HG03039 (cell line): Measurements from ENCODE around the gene ZNF22.

Source experiments
- ATAC-seq: cut with Tn5 transposase; IDR thresholded peaks from one replicate; pipeline ENCODE4 v1.9.1; 2021; ENCODE audit warnings: mild to moderate bottlenecking, moderate library complexity; ENCODE audit not compliant: unreplicated experiment

ZNF22 gene

DNA sequence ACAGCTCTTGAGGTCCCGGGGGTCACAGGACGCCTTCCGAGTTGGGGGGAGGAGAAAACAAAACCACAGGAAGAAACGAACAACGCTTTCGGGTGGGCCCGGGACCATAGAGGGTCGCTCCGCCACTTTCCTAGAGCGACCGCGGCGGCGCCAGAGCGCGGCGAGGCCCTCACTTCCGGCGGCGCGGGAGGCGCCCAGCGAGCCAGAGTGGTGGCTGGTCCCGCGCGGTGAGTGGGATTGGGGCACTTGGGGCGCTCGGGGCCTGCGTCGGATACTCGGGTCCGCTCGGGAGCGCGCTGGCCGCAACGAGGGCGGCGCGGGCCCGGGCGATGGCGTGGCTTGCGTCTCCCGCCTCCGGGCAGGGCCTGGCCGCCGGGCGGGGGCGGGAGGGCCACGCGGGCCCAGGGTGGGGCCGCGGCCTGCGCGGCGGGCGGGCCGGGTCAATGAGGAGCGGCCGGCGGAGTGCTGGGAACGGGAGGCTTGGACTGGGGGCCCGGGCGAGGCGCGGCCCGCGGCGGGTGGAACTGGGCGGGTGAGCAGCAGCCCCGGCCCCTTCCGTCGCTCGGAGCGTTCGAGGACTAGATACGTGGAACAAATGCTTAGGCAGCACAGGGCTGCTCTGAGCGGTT, at the start of gene ZNF22:
Gene ZNF22, plus strand, starts transcription at position 172 of the 629 bp plus-strand sequence. CDS start 2,446 bp downstream, outside the sequence.
- ATAC-seq: peak; percentile 75

DNA sequence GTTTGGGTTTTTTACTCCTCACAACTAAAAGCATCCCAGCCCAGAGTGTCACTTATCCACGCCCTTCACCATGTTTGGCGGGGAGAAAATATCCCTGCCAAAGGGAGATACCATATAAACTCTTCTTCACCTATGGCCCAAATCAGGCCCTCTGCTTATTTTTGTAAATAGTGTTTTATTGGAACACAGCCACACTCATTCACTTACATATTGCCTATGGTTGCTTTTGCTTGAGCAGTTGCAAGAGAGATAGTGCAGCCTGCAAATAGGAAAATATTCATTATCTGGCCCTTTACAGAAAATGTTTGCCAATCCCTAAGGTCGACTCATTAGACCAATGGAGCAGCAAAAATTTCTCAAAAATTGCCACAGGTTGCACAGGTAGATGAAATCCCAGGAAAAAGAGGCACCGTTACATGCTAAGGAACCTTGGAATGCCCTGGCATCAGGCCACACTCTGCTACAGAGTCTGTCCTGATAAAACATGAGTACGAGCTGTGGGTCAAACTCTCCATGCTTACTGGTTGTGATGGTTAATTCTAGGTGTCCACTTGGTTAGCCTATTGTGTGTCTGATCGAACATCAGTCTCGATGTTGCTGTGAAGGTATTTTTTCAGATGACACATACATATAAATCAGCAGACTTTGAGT, 49.0 kb upstream of the ZNF22 start:
- no peak for ATAC-seq

DNA sequence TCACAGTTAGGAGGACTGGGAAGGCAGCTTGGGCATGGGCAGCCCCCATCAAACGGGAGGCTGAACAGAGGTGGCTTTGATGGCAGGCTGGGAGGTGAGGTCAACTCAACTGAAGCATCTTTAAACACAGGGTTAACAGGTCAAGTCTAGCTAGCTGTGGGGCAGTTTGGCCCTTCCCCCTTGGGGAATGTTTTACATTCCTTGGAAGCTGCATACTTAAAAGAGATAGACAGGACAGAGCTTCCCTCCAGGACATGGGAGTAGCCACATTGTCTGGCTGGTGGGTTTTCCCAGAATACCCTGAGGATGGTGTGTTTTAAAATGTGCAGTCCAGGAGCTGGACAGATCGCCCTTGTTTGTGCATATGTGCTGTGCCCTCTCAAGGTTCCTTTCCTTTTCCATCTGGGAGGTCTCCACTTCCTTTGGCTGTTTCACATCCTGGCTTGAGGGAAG, 47.9 kb upstream of the ZNF22 start:
- ATAC-seq: no peak

DNA sequence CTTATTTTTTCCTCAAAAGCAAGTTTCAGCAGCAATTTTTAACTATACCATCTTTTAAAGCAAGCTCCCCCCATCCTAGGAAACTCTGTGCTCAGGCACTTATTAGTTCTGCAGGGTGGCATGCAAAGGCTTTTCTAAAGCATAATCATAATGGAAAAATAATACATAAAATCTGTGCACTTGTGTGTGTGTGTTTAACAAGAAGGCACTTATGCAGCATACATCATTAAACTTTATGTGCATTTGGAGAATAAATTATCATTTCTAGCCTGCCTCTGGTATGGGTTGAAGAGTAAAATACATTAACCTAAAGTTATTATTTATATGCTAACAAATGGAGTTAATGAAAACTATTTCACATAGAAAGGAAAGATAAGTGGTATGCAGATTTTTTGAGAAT, 46.7 kb upstream of the ZNF22 start:
- ATAC-seq: no peak

DNA sequence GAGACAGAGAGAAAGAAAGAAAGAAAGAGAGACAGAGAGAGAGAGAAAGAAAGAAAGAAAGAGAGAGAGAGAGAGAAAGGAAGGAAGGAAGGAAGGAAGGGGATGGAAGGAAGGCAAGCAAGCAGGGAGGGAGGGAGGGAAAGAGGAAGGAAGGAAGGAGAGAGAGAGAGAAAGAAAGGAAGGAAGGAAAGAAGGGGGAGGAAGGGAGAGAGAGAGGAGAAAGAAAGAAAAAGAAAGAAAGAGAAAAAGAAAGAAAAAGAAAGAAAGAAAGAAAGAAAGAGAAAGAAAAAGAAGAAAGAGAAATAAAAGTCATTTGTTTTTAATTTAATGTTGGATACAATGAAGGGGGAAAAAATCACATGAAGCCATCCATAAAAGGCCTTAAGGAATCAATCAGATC, 45.8 kb upstream of the ZNF22 start:
- no peak for ATAC-seq

DNA sequence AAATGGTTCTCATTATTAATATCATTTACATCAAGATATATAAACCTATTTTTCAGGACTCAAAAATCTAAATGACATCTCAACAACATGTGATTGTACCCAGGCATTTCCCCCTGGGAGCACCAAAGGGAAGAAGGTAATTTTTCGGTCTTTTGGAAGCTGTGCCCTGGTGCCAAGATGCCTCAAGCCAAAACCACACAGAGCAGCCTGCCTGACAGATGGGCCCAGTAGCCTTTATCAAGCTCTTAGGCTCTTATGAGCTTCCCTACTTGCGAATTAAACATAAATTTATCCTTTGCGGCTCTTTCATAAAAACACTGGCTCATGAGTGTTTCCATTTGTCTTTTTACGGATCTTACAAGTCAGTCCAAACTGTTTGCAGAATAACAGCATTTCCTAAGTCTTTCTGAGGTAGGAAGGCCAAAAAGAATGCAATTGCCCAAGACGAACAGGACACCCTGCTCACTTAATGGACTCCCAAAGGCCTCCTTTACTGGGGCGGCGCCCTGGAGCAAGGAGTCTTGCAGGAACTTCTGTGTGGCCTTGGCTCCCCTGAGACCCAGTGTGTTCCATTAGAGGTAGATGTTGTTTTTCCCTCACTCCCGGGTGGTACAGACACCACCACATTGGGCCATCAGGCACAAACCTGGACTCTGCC, 45.2 kb upstream of the ZNF22 start:
- no peak for ATAC-seq

DNA sequence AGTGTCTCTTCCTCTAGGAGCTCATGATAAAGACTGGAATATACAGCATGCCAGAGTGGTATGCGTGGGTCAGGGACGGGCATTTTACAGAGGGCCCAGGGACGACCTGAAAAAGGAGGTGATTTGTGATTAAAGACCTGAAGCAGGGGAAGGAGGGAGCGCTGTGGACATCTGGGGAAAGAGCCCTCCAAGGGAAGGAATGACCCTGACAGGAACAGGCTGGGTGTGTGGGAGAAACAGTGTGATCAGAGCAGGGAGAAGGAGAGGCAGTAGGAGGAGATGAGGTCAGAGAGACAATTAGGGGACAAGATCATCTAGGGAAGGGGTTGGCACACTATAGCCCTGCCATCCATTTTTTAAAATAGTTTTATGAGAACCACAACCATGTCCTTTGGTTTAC, 44.5 kb upstream of the ZNF22 start:
- ATAC-seq: no peak

DNA sequence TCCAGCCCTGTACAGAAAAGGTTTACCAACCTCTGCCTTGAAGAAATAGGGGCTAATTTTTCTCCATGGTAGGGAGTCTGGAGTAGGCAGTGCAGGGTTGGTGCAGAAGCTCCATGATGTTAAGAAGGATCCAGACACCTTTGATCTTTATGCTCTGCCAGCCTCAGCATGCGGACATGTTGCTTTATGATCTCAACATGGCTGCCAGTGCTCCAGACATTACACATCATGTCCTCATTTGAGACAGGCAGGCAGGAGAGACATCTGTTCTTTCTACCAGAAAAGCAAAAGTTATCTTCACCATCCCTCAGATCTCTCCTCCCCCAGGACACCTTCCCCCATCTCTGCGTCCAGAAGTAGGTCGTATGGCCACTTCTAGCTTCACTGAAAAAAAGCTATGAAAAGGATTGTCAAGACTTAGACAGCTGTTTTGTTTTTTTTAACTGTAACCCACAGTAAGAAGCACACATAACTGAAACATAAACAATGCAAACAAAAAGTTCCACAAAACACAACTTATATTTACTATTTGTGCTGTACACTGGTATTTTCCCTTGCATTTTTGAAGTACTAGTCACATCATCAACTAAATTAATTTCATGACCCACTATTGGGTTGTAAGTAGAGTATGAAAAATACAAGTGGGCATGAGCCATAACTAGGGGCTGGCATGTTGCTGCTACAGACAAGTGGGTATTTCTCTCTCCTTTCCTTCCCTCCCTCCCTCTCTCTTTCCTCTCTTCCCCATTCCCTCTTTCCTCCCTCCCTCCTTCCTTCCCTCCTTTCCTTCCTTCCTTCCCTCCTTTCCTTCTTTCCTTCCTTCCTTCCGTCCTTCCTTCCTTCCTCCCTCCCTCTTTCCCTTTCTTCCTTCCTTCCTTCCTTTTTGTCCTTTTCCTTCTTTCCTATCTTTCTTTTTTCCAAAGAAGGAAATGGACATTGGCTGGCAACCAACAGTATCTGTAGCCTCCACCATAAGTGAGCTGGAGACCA, 43.7 kb upstream of the ZNF22 start:
- ATAC-seq: no peak

DNA sequence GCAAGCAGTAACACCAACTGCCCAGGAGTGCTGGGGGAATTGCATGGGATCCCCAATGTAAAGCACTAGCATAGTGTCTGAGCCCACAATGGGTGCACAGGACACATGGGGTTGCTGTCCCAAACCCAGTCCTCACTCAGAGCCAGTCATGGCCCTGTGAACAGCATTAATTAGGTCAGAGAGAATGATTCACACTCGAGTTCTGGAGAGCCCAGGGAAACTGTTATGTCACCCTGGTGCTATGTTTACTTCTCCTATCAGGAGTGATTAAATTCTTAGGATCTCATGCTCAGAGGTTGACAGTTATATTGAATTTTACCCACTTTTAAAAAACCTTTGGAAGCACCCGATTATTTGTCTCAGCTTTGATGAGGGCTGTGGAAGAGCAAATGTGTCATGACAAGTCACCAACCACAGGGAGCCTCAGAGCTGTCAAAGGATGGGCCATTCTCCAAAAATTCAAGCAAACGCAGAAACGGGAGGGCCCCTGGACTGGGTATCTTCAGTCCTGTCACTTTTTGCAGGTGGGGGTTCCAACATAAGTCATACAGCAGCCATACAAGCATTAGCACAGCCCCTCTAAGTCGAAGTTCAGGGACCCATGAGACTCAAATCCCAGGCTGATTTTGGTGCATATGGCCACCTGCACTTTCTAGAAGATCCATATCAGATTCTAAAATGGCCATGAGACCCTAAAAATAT, 42.4 kb upstream of the ZNF22 start:
- ATAC-seq: no peak

DNA sequence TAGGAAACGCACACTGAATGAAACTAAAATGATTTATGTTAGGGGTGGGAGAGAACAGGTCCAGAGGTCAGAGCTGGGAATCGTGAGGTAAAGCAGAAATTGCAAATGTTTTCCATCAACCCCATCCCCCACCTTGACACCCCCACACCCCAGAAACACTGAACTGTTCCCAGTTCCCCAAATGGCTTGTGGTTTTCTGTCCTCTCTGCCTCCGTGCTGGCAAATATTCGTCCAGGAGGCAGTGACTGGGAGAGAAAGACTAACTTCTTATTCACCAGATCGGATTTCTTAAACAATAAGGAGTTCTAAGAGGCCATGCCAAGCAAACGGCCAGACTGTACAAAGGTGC, 41.9 kb upstream of the ZNF22 start:
- no peak for ATAC-seq

DNA sequence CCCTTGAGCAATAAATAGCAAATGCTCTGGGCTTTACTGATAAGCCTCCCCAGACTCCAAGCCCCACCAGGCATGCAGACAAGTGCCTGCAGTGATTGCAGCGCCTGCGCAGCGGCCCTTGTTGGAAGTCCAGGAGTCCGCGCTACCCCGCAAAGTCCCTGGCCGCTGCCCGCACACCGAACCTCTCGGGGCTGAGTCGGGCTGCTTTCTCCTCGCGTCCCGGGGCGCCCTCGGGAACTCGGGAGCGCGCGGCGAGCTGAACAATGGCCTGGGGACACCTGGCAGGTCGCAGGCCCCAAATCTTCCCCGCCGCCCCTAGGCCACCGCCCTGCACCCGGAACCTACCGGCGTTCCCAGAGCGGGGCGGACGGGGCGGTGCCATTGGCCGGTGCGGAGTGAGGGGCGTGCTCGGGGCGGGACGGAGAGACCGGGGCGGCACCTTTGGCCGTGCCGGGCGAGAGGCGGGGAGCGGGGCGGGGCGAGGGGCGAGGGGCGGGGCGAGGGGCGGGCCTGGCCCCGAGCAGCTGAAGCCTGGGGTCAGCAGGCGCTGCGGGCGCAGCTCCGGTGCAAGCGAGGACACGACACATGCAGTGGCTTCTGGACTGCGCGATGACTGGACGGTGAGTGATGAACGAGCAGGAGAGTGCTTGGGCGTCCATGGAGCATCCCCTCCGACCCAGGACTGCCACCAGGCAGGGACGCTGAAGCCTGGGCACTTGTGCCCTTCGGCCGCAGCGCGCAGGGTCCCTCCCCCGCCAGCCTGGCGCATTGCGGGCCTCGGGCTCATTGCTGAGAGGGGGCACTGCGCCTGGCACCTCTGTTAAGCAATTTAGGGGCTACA, 41.3 kb upstream of the ZNF22 start, which contains the start of gene RASSF4:
Gene RASSF4, plus strand, starts transcription at position 556 of the 841 bp plus-strand sequence. CDS start 10,401 bp downstream, outside the sequence.
- peak; percentile 96 for ATAC-seq

DNA sequence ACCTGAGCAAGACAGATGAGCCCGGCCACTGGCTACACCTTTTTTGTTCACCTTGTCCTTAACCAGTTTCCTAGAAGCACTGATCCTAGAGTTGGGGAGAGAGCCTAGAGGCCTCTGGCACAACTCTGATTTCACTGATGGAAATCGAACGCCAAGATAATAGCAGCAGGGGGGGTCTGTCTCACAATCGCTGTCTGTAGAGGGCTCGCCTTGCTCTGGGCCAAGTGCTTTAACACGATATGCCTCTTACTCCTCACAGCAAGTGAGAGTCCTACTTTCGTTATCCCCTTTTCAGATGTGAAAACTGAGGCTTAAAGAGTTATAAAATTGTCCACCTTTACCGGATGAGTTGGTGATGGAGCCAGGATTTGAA, 40.6 kb upstream of the ZNF22 start:
- no peak for ATAC-seq

DNA sequence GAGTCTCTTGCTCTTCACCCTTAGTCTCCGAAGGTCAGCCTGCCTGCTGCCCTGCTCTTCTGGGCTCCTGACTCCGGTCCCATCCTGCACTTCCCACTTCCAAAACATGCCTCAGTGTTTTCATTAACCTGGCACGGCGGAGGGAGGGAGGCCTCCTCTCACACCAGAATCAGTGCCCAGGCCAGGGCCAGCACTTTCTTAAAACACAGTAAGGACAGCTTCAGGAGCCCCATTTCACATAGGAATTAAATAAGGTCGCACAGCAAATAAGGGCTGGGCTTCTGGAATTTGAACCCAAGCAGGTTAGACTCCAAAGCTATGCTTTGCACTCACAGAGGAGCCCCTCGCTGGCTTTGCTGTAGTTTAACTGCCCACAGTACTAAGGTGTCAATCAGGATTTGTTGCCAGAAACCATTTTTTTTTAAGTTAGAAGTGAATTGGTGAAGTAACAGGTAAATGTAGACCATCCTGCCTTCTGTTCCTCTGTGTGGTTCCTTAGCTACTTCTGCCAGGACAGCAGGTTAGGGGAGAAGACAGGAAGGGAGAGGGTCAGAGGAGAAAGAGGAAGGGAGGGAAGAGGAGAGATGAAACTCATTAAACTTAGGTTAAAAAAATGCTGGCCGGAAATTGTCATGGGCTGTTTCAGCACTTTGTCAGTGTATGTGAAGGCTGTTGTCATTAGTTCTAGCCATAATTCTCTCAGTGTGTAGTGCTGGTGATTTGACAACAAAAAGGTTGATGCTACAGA, 40.1 kb upstream of the ZNF22 start:
- no peak for ATAC-seq

DNA sequence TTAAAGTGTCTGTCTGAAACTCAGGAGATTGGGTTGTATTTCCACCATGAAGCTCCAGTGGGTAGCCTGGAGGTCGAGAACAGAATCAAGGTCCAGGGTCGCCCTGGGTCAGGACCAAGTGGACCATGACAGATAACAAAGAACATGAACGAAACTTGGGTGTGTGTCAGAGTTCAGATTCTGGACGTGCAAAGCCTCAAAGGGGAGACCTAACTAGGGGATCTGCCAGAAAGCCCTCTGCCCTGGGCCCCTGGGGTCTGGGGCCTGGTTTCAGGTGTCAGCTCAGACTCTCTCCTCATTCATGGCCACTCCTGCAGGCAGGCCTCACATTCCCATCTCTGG, 39.5 kb upstream of the ZNF22 start:
- ATAC-seq: no peak

DNA sequence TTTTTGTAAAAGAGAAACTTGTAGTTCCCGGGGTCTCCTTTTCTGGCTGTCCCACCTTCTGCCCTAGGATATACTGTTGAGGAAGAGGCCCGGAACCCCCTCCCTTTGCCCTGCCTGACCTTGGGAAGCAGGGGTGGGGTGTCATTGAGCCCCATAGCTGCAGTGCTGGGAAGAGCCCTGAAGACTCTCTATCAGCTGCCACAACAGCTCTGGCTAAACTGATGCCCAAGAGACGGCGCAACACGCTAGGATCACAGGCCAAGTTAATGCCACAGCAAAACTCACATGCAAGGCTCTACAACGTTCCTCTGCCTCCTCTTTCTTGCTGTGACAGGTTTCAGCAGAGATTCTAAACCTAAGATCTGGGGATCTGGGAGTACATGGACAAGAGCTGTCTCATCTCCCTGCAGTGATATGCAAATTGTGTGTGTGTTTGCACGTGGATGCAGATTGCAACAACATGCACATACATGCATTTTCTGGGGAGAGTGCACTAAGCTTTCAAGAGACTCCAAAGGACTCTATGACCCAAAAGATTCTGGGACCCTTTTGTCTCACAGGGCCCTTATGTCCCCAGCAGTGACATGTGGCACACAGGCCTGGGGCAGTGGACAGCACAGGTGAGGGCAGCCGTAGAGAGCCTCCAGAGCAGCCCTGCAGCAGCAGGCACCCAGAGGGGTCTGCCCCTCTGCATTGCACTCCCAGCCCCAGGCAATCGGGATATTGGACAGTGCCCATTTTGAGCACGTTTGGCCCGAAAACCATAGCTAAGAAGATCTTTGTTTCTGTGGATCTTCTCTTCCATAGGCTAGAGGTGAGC, 38.6 kb upstream of the ZNF22 start:
- no peak for ATAC-seq

DNA sequence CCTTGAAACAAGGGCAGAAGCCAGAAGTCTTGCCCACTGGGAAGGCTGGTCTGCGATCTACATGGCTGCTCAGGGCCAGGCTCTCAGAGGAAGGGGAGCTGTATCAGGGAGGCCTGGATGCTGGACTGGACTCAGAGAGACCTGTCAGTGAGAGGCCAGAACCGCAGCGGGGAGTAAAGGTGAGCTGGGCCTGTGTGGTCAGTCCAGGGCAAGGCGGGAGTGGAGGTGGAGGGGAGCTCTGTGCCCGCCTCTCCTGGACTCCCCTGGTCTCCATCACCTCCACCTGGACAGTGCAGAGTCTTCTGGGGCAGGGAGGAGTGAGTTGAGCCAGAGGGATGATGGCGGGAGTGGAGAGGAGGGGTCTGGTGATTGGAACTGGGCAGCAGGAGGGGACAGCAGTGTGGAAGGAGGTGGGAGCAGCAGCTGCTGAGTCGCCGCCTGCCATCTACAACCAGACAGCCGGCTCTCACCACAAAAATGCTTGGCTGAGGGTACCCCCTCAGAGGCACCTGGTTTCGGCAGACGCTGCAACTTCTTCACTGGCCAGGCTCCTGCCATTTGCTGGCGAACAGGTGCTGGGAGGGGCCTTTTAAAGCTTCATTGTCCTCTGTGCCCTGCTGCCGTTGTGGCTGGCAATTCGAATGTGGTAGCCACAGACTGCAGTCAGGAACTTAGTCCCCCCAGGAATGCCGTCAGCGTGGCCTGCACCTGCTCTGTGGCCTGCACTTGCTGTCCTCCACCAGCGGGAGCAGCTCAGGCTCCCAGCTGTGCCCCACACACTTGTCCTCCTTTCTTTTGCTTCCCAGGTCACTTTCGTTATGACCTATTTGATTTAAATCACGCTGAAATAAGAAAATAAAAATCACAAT, 37.6 kb upstream of the ZNF22 start:
- no peak for ATAC-seq
